ENCODE data around the gene LEUTX. TPM values are rescaled to one million over a fixed set of nuclear protein-coding genes. Genes with fewer than 3 reads are reported as not detected.

Gene LEUTX
- total and polyA plus RNA-seq, 2 donors (not counting 1 experiment from before 2014, with no cell fraction given), result not detected

DNA sequence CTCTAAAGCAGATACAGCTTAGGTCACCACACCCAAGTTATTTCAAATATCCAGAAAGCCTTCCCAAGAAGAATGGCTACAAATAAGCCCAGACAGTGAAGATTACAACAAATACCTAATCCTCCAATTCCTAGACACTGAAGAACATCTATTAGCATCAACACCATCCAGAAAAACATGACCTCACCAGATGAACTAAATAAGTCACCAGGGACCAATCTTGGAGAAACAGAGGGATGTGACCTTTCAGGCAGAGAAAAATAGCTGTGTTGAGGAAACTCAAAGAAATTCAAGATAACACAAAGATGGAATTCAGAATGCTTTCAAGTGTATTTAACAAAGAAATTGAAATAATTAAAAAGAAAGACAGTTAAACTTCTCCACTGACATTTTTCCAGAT lies 25.9 kb upstream of the LEUTX start:
- H3K4me2 ChIP-seq (replicated peaks; ENCODE audit: low read depth, low read length, poor library complexity, severe bottlenecking), result no peak overlapping the region
- intact Hi-C loops (cut with micrococcal nuclease), result no loop called here
- no peaks in the 10 kb centered on the region for H4K20me1 ChIP-seq (ENCODE audit: control insufficient read depth, insufficient read depth, low read length, poor library complexity, severe bottlenecking)
- no peak overlapping the region for H3K9ac ChIP-seq (ENCODE audit: low read length)
- H3K27ac ChIP-seq (ENCODE audit: low read length in 2 of 2), result no peak overlapping the region
- H3K4me3 Mint-ChIP-seq, result no peak overlapping the region
- peaks cover 0 to 1% (median 0%) of the 10 kb centered on the region in 3 donors for H3K9me3 ChIP-seq (ENCODE audit: control extremely low read depth in 1 of 3, control insufficient read depth in 2 of 3, insufficient read depth in 1 of 3, low read length in 2 of 3)
- H2AFZ ChIP-seq (ENCODE audit: insufficient read depth, low read depth, low read length, poor library complexity, severe bottlenecking), result no peak overlapping the region
- H3K4me1 Mint-ChIP-seq, result no peaks in the 10 kb centered on the region
- H3K27me3 ChIP-seq (replicated peaks in 1 of 4; ENCODE audit: control extremely low read depth in 1 of 4, control insufficient read depth in 3 of 4, insufficient read depth in 4 of 4, low read length in 3 of 4), result peaks cover 0 to 21% (median 3%) of the 10 kb centered on the region in 4 experiments
- no peak for ATAC-seq (ENCODE audit: low read depth)
- no peak for DNase-seq
- H3K4me1 ChIP-seq (ENCODE audit: control insufficient read depth in 2 of 2, insufficient read depth in 2 of 2, low read length in 2 of 2), result no peaks in the 10 kb centered on the region
- peaks cover 34% of the 10 kb centered on the region for H3K27me3 Mint-ChIP-seq
- CTCF ChIA-PET, result no interaction called here
- no peak overlapping the region for H3K4me3 ChIP-seq (ENCODE audit: control extremely low read depth in 1 of 5, extremely low read depth in 1 of 5, insufficient read depth in 1 of 5, low read depth in 2 of 5, low read length in 4 of 5)
- POLR2A ChIA-PET, result no interaction called here
- no peaks in the 10 kb centered on the region for H3K36me3 ChIP-seq (replicated peaks in 1 of 2; ENCODE audit: control extremely low read depth in 1 of 2, control insufficient read depth in 1 of 2, extremely low read depth in 1 of 2, insufficient read depth in 2 of 2, low read length in 1 of 2)
- no peak for TF ChIP-seq EZH2 (IDR thresholded peaks at IDR 0.05; ENCODE audit: borderline replicate concordance, insufficient read depth, low read depth, low read length, poor library complexity, severe bottlenecking)
- TF ChIP-seq, protein P1, sequence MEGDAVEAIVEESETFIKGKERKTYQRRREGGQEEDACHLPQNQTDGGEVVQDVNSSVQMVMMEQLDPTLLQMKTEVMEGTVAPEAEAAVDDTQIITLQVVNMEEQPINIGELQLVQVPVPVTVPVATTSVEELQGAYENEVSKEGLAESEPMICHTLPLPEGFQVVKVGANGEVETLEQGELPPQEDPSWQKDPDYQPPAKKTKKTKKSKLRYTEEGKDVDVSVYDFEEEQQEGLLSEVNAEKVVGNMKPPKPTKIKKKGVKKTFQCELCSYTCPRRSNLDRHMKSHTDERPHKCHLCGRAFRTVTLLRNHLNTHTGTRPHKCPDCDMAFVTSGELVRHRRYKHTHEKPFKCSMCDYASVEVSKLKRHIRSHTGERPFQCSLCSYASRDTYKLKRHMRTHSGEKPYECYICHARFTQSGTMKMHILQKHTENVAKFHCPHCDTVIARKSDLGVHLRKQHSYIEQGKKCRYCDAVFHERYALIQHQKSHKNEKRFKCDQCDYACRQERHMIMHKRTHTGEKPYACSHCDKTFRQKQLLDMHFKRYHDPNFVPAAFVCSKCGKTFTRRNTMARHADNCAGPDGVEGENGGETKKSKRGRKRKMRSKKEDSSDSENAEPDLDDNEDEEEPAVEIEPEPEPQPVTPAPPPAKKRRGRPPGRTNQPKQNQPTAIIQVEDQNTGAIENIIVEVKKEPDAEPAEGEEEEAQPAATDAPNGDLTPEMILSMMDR (IDR thresholded peaks at IDR 0.05), result no peak
- H3K9me3 Mint-ChIP-seq (ENCODE audit: insufficient read depth), result no peaks in the 10 kb centered on the region
- no peaks in the 10 kb centered on the region for H3K79me2 ChIP-seq (ENCODE audit: control insufficient read depth, insufficient read depth, low read length)
- H3K27ac Mint-ChIP-seq, result no peak overlapping the region

DNA sequence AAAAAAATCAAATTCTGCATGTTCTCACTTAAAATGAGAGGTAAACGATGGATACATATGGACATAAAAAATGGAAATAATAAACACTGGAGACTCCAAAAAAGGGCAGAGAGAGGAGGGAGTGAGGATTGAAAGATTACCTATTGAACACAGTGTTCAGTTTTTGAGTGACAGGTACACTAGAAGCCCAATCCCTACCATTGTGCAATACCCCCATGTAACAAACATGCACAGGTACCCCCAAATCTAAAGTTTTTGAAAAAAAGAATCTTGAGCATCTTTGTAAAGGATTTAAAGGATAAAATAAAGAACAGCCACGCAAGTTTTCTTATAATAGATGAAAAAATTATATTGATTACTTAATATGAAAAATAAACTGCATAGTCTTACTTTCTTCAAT lies 24.1 kb upstream of the LEUTX start:
- Histone ChIP-seq H3K4me1 (ENCODE audit: control insufficient read depth in 2 of 2, insufficient read depth in 2 of 2, low read length in 2 of 2) (no peaks in the 10 kb centered on the region), H4K20me1 (ENCODE audit: control insufficient read depth, insufficient read depth, low read length, poor library complexity, severe bottlenecking) (no peaks in the 10 kb centered on the region), H3K9me3 (ENCODE audit: control extremely low read depth in 1 of 3, control insufficient read depth in 2 of 3, insufficient read depth in 1 of 3, low read length in 2 of 3) (peaks cover 0 to 3% (median 0%) of the 10 kb centered on the region in 3 donors), H3K4me3 (ENCODE audit: control extremely low read depth in 1 of 5, extremely low read depth in 1 of 5, insufficient read depth in 1 of 5, low read depth in 2 of 5, low read length in 4 of 5) (no peak overlapping the region), H3K4me2 (replicated peaks; ENCODE audit: low read depth, low read length, poor library complexity, severe bottlenecking) (no peak overlapping the region), H3K36me3 (replicated peaks in 1 of 2; ENCODE audit: control extremely low read depth in 1 of 2, control insufficient read depth in 1 of 2, extremely low read depth in 1 of 2, insufficient read depth in 2 of 2, low read length in 1 of 2) (no peaks in the 10 kb centered on the region), H3K9ac (ENCODE audit: low read length) (no peak overlapping the region), H3K79me2 (ENCODE audit: control insufficient read depth, insufficient read depth, low read length) (no peaks in the 10 kb centered on the region), H2AFZ (ENCODE audit: insufficient read depth, low read depth, low read length, poor library complexity, severe bottlenecking) (no peak overlapping the region), H3K27me3 (replicated peaks in 1 of 4; ENCODE audit: control extremely low read depth in 1 of 4, control insufficient read depth in 3 of 4, insufficient read depth in 4 of 4, low read length in 3 of 4) (peaks cover 0 to 25% (median 10%) of the 10 kb centered on the region in 4 experiments), H3K27ac (ENCODE audit: low read length in 2 of 2) (no peak overlapping the region)
- Mint-ChIP-seq H3K4me1 (no peaks in the 10 kb centered on the region), H3K9me3 (ENCODE audit: insufficient read depth) (no peaks in the 10 kb centered on the region), H3K27me3 (peaks cover 31% of the 10 kb centered on the region), H3K4me3 (no peak overlapping the region), H3K27ac (no peak overlapping the region)
- TF ChIP-seq, protein P1 (IDR thresholded peaks at IDR 0.05), result no peak
- TF ChIP-seq EZH2 (IDR thresholded peaks at IDR 0.05; ENCODE audit: borderline replicate concordance, insufficient read depth, low read depth, low read length, poor library complexity, severe bottlenecking), result no peak
- ATAC-seq (ENCODE audit: low read depth), result no peak
- intact Hi-C loops (cut with micrococcal nuclease), result no loop called here
- WGBS (ENCODE audit: insufficient coverage), result no CpG with 5 or more reads among the region's 2 CpGs
- DNase-seq, result no peak
- ChIA-PET POLR2A (no interaction called here), CTCF (no interaction called here)

All from B cell (primary cell).